MG63 (cell line): ENCODE measurements around the gene SLC35F3. TPM values are rescaled to one million over a fixed set of nuclear protein-coding genes. Genes with fewer than 3 reads are reported as not detected.

Source experiments
- DNase-seq: peaks from one replicate; pipeline ENCODE4 v3.0.0-alpha.2; 2020
- H3K27me3 ChIP-seq: fragments of 250-450 bp; sonication (Bioruptor Pico); 2 replicates; pipeline ENCODE4 v1.5.1; 2020; ENCODE audit warnings: mild to moderate bottlenecking, moderate library complexity
- H3K36me3 ChIP-seq: fragments of 250-450 bp; sonication (Bioruptor Pico); 2 replicates; pipeline ENCODE4 v1.5.1; 2020; ENCODE audit warnings: mild to moderate bottlenecking, moderate library complexity
- H3K4me3 ChIP-seq: fragments of 250-450 bp; sonication (Bioruptor Pico); 2 replicates; pipeline ENCODE4 v1.5.1; 2020; ENCODE audit warnings: mild to moderate bottlenecking, moderate library complexity
- H3K9me3 ChIP-seq: fragments of 250-450 bp; sonication (Bioruptor Pico); 2 replicates; pipeline ENCODE4 v1.5.1; 2020; ENCODE audit warnings: mild to moderate bottlenecking, moderate library complexity
- total RNA-seq: library from RNA; depleted of rRNA; stranded (reverse); fragments of >200 nt; shearing (Covaris generic); gene quantifications from 2 replicates; pipeline ENCODE4 v1.2.3, GENCODE V29; 2014; ENCODE audit warnings: low replicate concordance

The SLC35F3 gene
- total RNA-seq, 1 experiment from 2014 or later = 2.5 TPM

GRCh38 chr1:233988963-233989696 is 84.7 kb downstream of the SLC35F3 start:
- H3K27me3 ChIP-seq = peaks cover 22% of the 10 kb centered on the region
- H3K4me3 ChIP-seq = no peak overlapping the region
- DNase-seq = no peak
- no peaks in the 10 kb centered on the region for H3K9me3 ChIP-seq
- H3K36me3 ChIP-seq = no peaks in the 10 kb centered on the region

GRCh38 chr1:233990486-233990885 is 86.0 kb downstream of the SLC35F3 start:
- no peak overlapping the region for H3K4me3 ChIP-seq
- no peaks in the 10 kb centered on the region for H3K9me3 ChIP-seq
- H3K27me3 ChIP-seq = peaks cover 27% of the 10 kb centered on the region
- no peaks in the 10 kb centered on the region for H3K36me3 ChIP-seq
- DNase-seq = no peak

GRCh38 chr1:233993651-233994050 is 89.2 kb downstream of the SLC35F3 start:
- Histone ChIP-seq H3K4me3 (no peak overlapping the region), H3K36me3 (no peaks in the 10 kb centered on the region), H3K27me3 (peaks cover 23% of the 10 kb centered on the region), H3K9me3 (no peaks in the 10 kb centered on the region)
- DNase-seq = no peak

GRCh38 chr1:233994112-233994511 is 89.6 kb downstream of the SLC35F3 start:
- no peak overlapping the region for H3K4me3 ChIP-seq
- peaks cover 24% of the 10 kb centered on the region for H3K27me3 ChIP-seq
- no peak for DNase-seq
- no peaks in the 10 kb centered on the region for H3K9me3 ChIP-seq
- no peaks in the 10 kb centered on the region for H3K36me3 ChIP-seq

GRCh38 chr1:233998456-233998855 is 94.0 kb downstream of the SLC35F3 start:
- no peaks in the 10 kb centered on the region for H3K36me3 ChIP-seq
- peaks cover 20% of the 10 kb centered on the region for H3K27me3 ChIP-seq
- H3K4me3 ChIP-seq = no peak overlapping the region
- no peaks in the 10 kb centered on the region for H3K9me3 ChIP-seq
- no peak for DNase-seq

GRCh38 chr1:233998891-233999290 is 94.4 kb downstream of the SLC35F3 start:
- H3K9me3 ChIP-seq = no peaks in the 10 kb centered on the region
- no peak for DNase-seq
- no peak overlapping the region for H3K4me3 ChIP-seq
- H3K36me3 ChIP-seq = no peaks in the 10 kb centered on the region
- H3K27me3 ChIP-seq = peaks cover 23% of the 10 kb centered on the region

- DNase-seq = no peak
- Histone ChIP-seq H3K9me3 (no peaks in the 10 kb centered on the region), H3K36me3 (no peaks in the 10 kb centered on the region), H3K4me3 (no peak overlapping the region), H3K27me3 (peaks cover 15% of the 10 kb centered on the region)
Measured at GRCh38 chr1:234000557-234001041, 96.1 kb downstream of the SLC35F3 start.

- H3K27me3 ChIP-seq = peaks cover 12% of the 10 kb centered on the region
- no peak for DNase-seq
Measured at GRCh38 chr1:234001817-234002216, 97.3 kb downstream of the SLC35F3 start.

GRCh38 chr1:234004591-234004990 is 100.1 kb downstream of the SLC35F3 start:
- Histone ChIP-seq H3K27me3 (peaks cover 6% of the 10 kb centered on the region), H3K9me3 (no peaks in the 10 kb centered on the region), H3K4me3 (no peak overlapping the region), H3K36me3 (no peaks in the 10 kb centered on the region)
- no peak for DNase-seq

More at GRCh38 chr1:234001817-234002216, 97.3 kb downstream of the SLC35F3 start:
- Histone ChIP-seq H3K4me3 (no peak overlapping the region), H3K9me3 (no peaks in the 10 kb centered on the region), H3K36me3 (no peaks in the 10 kb centered on the region)

- DNase-seq = no peak
- Histone ChIP-seq H3K36me3 (no peaks in the 10 kb centered on the region), H3K4me3 (no peak overlapping the region), H3K9me3 (no peaks in the 10 kb centered on the region), H3K27me3 (peaks cover 6% of the 10 kb centered on the region)
Measured at GRCh38 chr1:234007684-234008083, 103.2 kb downstream of the SLC35F3 start.

GRCh38 chr1:234008591-234008990 is 104.1 kb downstream of the SLC35F3 start:
- Histone ChIP-seq H3K9me3 (no peaks in the 10 kb centered on the region), H3K27me3 (peaks cover 2% of the 10 kb centered on the region; the same call in 1 of the 2 replicates), H3K36me3 (no peaks in the 10 kb centered on the region), H3K4me3 (no peak overlapping the region)
- DNase-seq = no peak

- no peak for DNase-seq
- H3K4me3 ChIP-seq = no peak overlapping the region
- H3K27me3 ChIP-seq = peaks cover 2% of the 10 kb centered on the region; the same call in 1 of the 2 replicates
- no peaks in the 10 kb centered on the region for H3K36me3 ChIP-seq
- H3K9me3 ChIP-seq = no peaks in the 10 kb centered on the region
Measured at GRCh38 chr1:234009668-234010067, 105.2 kb downstream of the SLC35F3 start.

- H3K4me3 ChIP-seq = no peak overlapping the region
Measured at GRCh38 chr1:234014208-234014607, 109.7 kb downstream of the SLC35F3 start.

GRCh38 chr1:234018816-234019215 is 114.3 kb downstream of the SLC35F3 start:
- no peaks in the 10 kb centered on the region for H3K9me3 ChIP-seq
- H3K4me3 ChIP-seq = no peak overlapping the region
- H3K36me3 ChIP-seq = no peaks in the 10 kb centered on the region
- no peak for DNase-seq
- peaks cover 6% of the 10 kb centered on the region for H3K27me3 ChIP-seq

More at GRCh38 chr1:234014208-234014607, 109.7 kb downstream of the SLC35F3 start:
- Histone ChIP-seq H3K27me3 (peaks cover 6% of the 10 kb centered on the region; the same call in 1 of the 2 replicates), H3K36me3 (no peaks in the 10 kb centered on the region), H3K9me3 (no peaks in the 10 kb centered on the region)
- DNase-seq = no peak

GRCh38 chr1:234019387-234019786 is 114.9 kb downstream of the SLC35F3 start:
- no peak for DNase-seq
- no peaks in the 10 kb centered on the region for H3K36me3 ChIP-seq
- no peak overlapping the region for H3K4me3 ChIP-seq
- no peaks in the 10 kb centered on the region for H3K9me3 ChIP-seq
- H3K27me3 ChIP-seq = peaks cover 3% of the 10 kb centered on the region

- no peaks in the 10 kb centered on the region for H3K9me3 ChIP-seq
- H3K27me3 ChIP-seq = no peaks in the 10 kb centered on the region; the same call in 1 of the 2 replicates
- no peak for DNase-seq
- H3K4me3 ChIP-seq = no peak overlapping the region
- no peaks in the 10 kb centered on the region for H3K36me3 ChIP-seq
Measured at GRCh38 chr1:234022302-234022701, 117.8 kb downstream of the SLC35F3 start.

- no peak overlapping the region for H3K4me3 ChIP-seq
- DNase-seq = no peak
- peaks cover 1% of the 10 kb centered on the region for H3K9me3 ChIP-seq
- H3K27me3 ChIP-seq = peaks cover 5% of the 10 kb centered on the region; the same call in 1 of the 2 replicates
- H3K36me3 ChIP-seq = no peaks in the 10 kb centered on the region
Measured at GRCh38 chr1:234039603-234040002, 135.1 kb downstream of the SLC35F3 start.
